Measurements from ENCODE around the gene LTV1. TPM values are rescaled to one million over a fixed set of nuclear protein-coding genes. Genes with fewer than 3 reads are reported as not detected.

The LTV1 gene
- total and polyA plus RNA-seq, 12 donors: 6.1 to 61.1 (median 18.6) TPM

DNA sequence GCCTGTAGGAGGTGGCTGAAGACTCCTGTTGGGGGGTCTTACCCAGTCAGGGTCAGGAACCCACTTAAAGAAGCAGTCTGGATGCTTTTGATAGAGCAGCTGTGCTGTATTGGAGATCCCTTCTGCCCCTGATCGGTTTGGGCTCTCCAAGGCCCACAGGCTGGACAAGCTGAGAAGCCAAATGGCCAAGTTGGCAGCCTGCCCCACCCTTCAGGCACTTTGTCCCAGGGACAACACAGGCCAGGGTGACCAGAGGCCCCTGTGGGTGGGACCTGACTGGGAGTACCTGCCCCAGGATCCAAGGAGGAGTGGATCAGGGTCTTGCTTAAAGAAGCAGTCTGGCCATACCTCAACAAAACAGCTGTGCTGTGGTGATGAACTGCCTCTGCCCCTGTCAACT, 69.5 kb downstream of the LTV1 start:
- Histone ChIP-seq H3K4me3 (no peak overlapping the region), H3K36me3 (replicated peaks in 1 of 2) (no peaks in the 10 kb centered on the region), H3K4me1 (replicated peaks in 1 of 2) (no peaks in the 10 kb centered on the region), H3K27me3 (no peaks in the 10 kb centered on the region), H3K9me3 (replicated peaks in 1 of 3) (no peaks in the 10 kb centered on the region), H3K27ac (no peak overlapping the region)
- no peak for DNase-seq
- no peak for TF ChIP-seq POLR2A (IDR thresholded peaks at IDR 0.05)
- TF ChIP-seq, protein P1, sequence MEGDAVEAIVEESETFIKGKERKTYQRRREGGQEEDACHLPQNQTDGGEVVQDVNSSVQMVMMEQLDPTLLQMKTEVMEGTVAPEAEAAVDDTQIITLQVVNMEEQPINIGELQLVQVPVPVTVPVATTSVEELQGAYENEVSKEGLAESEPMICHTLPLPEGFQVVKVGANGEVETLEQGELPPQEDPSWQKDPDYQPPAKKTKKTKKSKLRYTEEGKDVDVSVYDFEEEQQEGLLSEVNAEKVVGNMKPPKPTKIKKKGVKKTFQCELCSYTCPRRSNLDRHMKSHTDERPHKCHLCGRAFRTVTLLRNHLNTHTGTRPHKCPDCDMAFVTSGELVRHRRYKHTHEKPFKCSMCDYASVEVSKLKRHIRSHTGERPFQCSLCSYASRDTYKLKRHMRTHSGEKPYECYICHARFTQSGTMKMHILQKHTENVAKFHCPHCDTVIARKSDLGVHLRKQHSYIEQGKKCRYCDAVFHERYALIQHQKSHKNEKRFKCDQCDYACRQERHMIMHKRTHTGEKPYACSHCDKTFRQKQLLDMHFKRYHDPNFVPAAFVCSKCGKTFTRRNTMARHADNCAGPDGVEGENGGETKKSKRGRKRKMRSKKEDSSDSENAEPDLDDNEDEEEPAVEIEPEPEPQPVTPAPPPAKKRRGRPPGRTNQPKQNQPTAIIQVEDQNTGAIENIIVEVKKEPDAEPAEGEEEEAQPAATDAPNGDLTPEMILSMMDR (IDR thresholded peaks at IDR 0.05): no peak
- 90 to 97% methylated on average over 1 of the region's 1 CpG; no CpG with 5 or more reads in 2 of the 4 donors for WGBS, 4 donors
- intact Hi-C loops (cut with DNase I): no loop called here

Small RNA genes lying within 50 kb of the gene (small RNA-seq; reads per million reads assigned to genes)
- gene ZC2HC1B: 0 reads per million in 2 donors

Other genes starting within 250 kb of the LTV1 start
- 100 to 1,000 TPM; 118 to 315 (median 241) TPM for gene PHACTR2, start 165.4 kb upstream of the LTV1 start, total RNA-seq
- 10 to 100 TPM; 12.1 to 40.3 (median 34.5) TPM for gene PHACTR2, start 165.4 kb upstream of the LTV1 start, polyA plus RNA-seq
- gene ZC2HC1B, start 21.1 kb downstream of the LTV1 start, total RNA-seq: 1 to 10 TPM in 1 of 9 donors, not detected in 8; 1.0 TPM
- under 1 TPM in 1 of 3 donors, not detected in 2; 0.32 TPM for gene ZC2HC1B, start 21.1 kb downstream of the LTV1 start, polyA plus RNA-seq
- gene PLAGL1, start 164.9 kb downstream of the LTV1 start, total RNA-seq: 100 to 1,000 TPM in 2 of 9 donors, 10 to 100 TPM in 7; 20.4 to 197 (median 78.5) TPM
- 100 to 1,000 TPM in 2 of 3 donors, 10 to 100 TPM in 1; 27.5 to 101 (median 100) TPM for gene PLAGL1, start 164.9 kb downstream of the LTV1 start, polyA plus RNA-seq